Right atrium auricular region (tissue), 2 donors: ENCODE results near the gene GPC3. TPM values are rescaled to one million over a fixed set of nuclear protein-coding genes. Genes with fewer than 3 reads are reported as not detected.
"Not testable (repeated sequence)": the region's sequence is repeated elsewhere in the genome, so short reads cannot be mapped to it uniquely, and the experiment has no call there.

Source experiments
- DNase-seq: peaks from one replicate; pipeline ENCODE4 v3.0.0-alpha.2; 2019; ENCODE audit warnings: low spot score
- H3K27ac ChIP-seq, 2 donors: fragments of 200-600 bp; sonication (generic); 1 replicate in 1 of 2; 2 replicates in 1 of 2; pipeline ENCODE4 v1.5.1; 2016 to 2019
- H3K27me3 ChIP-seq, 2 donors: fragments of 200-600 bp; sonication (generic); one replicate each; pipeline versions ENCODE4 v1.5.1 to v1.6.0; 2017 to 2019
- H3K36me3 ChIP-seq: fragments of 200-600 bp; sonication (generic); one replicate; pipeline ENCODE4 v1.5.1; 2016
- H3K4me1 ChIP-seq, 2 donors: fragments of 200-600 bp; sonication (generic); one replicate each; pipeline versions ENCODE4 v1.5.1 to v1.6.0; 2017 to 2019
- H3K4me3 ChIP-seq, 2 donors: fragments of 200-600 bp; sonication (generic); 1 replicate in 1 of 2; 2 replicates in 1 of 2; pipeline ENCODE4 v1.5.1; 2017 to 2019; ENCODE audit warnings: mild to moderate bottlenecking in 1 of 2, moderate library complexity in 1 of 2
- H3K9me3 ChIP-seq, 2 donors: fragments of 200-600 bp; sonication (generic); one replicate each; pipeline ENCODE4 v1.5.1; 2019
- CTCF ChIP-seq, 2 donors: fragments of 200-600 bp; sonication (generic); IDR thresholded peaks; one replicate each; pipeline ENCODE4 v1.5.1; 2019; ENCODE audit warnings: antibody characterized with exemption in 2 of 2
- total RNA-seq, 2 donors: library from RNA; depleted of rRNA; stranded (reverse); fragments of >200 nt; gene quantifications; one replicate each; pipeline ENCODE4 v1.1.0, GENCODE V29; 2016

Gene GPC3
- total RNA-seq, 2 donors from 2014 or later, result 3.5 to 18.6 TPM

GRCh38 chrX:133992882-133993281, 7.5 kb upstream of the GPC3 start:
- no peaks in the 10 kb centered on the region for H3K27me3 ChIP-seq
- no peak for TF ChIP-seq CTCF (IDR thresholded peaks at IDR 0.05)
- H3K36me3 ChIP-seq, result no peaks in the 10 kb centered on the region
- H3K27ac ChIP-seq, result no peak overlapping the region
- no peaks in the 10 kb centered on the region for H3K9me3 ChIP-seq
- no peak overlapping the region for H3K4me3 ChIP-seq
- no peak for DNase-seq
- H3K4me1 ChIP-seq, result no peaks in the 10 kb centered on the region

GRCh38 chrX:133991814-133992213, 6.4 kb upstream of the GPC3 start:
- H3K27ac ChIP-seq, result no peak overlapping the region
- no peaks in the 10 kb centered on the region for H3K36me3 ChIP-seq
- no peaks in the 10 kb centered on the region for H3K27me3 ChIP-seq
- no peaks in the 10 kb centered on the region for H3K4me1 ChIP-seq
- H3K9me3 ChIP-seq, result no peaks in the 10 kb centered on the region
- no peak for DNase-seq
- no peak overlapping the region for H3K4me3 ChIP-seq
- TF ChIP-seq CTCF (IDR thresholded peaks at IDR 0.05), result no peak

GRCh38 chrX:133991057-133991456, 5.7 kb upstream of the GPC3 start:
- not testable (repeated sequence) for H3K27ac ChIP-seq, H3K9me3 ChIP-seq, H3K4me1 ChIP-seq, H3K36me3 ChIP-seq, DNase-seq, H3K27me3 ChIP-seq, H3K4me3 ChIP-seq

- no peaks in the 10 kb centered on the region for H3K9me3 ChIP-seq
- no peak overlapping the region for H3K4me3 ChIP-seq
- no peak for TF ChIP-seq CTCF (IDR thresholded peaks at IDR 0.05)
- H3K27ac ChIP-seq, result no peak overlapping the region
- DNase-seq, result no peak
- H3K36me3 ChIP-seq, result no peaks in the 10 kb centered on the region
- H3K4me1 ChIP-seq, result peaks cover 0 to 3% of the 10 kb centered on the region in 2 donors
- no peaks in the 10 kb centered on the region for H3K27me3 ChIP-seq
These were observed 4.6 kb upstream of the GPC3 start for GRCh38 chrX:133989993-133990392.

GRCh38 chrX:133989490-133989889, 4.1 kb upstream of the GPC3 start:
- H3K4me1 ChIP-seq, result peaks cover 0 to 5% of the 10 kb centered on the region in 2 donors
- no peaks in the 10 kb centered on the region for H3K36me3 ChIP-seq
- no peak for DNase-seq
- no peak for TF ChIP-seq CTCF (IDR thresholded peaks at IDR 0.05)
- no peak overlapping the region for H3K27ac ChIP-seq
- no peaks in the 10 kb centered on the region for H3K9me3 ChIP-seq
- H3K27me3 ChIP-seq, result no peaks in the 10 kb centered on the region
- H3K4me3 ChIP-seq, result no peak overlapping the region

GRCh38 chrX:133988010-133988409, 2.6 kb upstream of the GPC3 start:
- TF ChIP-seq CTCF (IDR thresholded peaks at IDR 0.05), result no peak
- Histone ChIP-seq H3K27me3 (no peaks in the 10 kb centered on the region), H3K9me3 (no peaks in the 10 kb centered on the region), H3K4me1 (peaks cover 0 to 5% of the 10 kb centered on the region in 2 donors), H3K27ac (no peak overlapping the region), H3K36me3 (no peaks in the 10 kb centered on the region), H3K4me3 (no peak overlapping the region)
- DNase-seq, result no peak
